ENCODE measurements around the gene TTC33.

DNA sequence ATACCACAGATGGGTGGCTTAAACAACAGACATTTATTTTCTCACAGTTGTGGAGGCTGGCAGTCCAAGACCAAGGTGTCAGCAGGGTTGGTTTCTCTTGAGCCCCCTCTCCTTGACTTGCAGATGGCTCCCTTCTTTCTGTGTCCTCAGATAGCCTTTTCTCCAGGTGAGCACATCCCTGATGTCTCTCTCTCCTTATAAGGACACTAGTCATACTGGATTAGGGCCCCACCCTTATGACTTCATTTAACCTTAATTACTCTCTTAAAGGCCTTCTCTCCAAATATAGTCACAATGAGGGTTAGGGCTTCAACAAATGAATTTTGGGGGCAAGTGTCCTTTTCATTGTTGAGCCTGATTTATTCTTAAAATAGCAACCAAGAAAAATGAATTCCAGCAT is 61.3 kb downstream of the TTC33 start:
- TF ChIP-seq MAFK (IDR thresholded peaks at IDR 0.05; ENCODE audit: low read depth, low read length): no peak
- TF ChIP-seq CTCF (conservative IDR thresholded peaks at IDR 0.05; ENCODE audit: low read depth, low read length): no peak
- TF ChIP-seq, protein P1, sequence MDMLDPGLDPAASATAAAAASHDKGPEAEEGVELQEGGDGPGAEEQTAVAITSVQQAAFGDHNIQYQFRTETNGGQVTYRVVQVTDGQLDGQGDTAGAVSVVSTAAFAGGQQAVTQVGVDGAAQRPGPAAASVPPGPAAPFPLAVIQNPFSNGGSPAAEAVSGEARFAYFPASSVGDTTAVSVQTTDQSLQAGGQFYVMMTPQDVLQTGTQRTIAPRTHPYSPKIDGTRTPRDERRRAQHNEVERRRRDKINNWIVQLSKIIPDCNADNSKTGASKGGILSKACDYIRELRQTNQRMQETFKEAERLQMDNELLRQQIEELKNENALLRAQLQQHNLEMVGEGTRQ (IDR thresholded peaks at IDR 0.05; ENCODE audit: low read depth, low read length): no peak
- no peak for TF ChIP-seq RCOR1 (IDR thresholded peaks at IDR 0.05; ENCODE audit: insufficient replicate concordance, low read length)

Data from IMR-90 (cell line).